NCI-H460 (cell line): ENCODE data around the gene OXNAD1. TPM values are rescaled to one million over a fixed set of nuclear protein-coding genes. Genes with fewer than 3 reads are reported as not detected.

Source experiments
- DNase-seq: peaks from one replicate; pipeline ENCODE4 v3.0.0-alpha.2; 2016; ENCODE audit warnings: low read depth; ENCODE audit errors: extremely low read depth
- total RNA-seq: library from RNA; depleted of rRNA; stranded (reverse); fragments of >200 nt; shearing (Covaris generic); gene quantifications from 2 replicates; pipeline ENCODE4 v1.2.3, GENCODE V29; 2014; rRNA removed

The OXNAD1 gene
- total RNA-seq, 1 experiment from 2014 or later = 15.0 TPM

GRCh38 chr3:16352428-16352827 is 87.4 kb downstream of the OXNAD1 start:
- no peak for DNase-seq

GRCh38 chr3:16354291-16354690 is 89.3 kb downstream of the OXNAD1 start:
- no peak for DNase-seq

Other genes starting within 250 kb of the OXNAD1 start
- gene GALNT15, start 90.5 kb upstream of the OXNAD1 start, total RNA-seq = 0.07 and 0.09 TPM in 2 replicates
- 10.5 and 11.6 TPM in 2 replicates for gene DPH3, start 269 bp upstream of the OXNAD1 start, total RNA-seq
- gene RFTN1, start 248.5 kb downstream of the OXNAD1 start, total RNA-seq = 0.15 and 0.89 TPM in 2 replicates